RWPE2 (cell line): ENCODE results near the gene BTBD9.

Experiments
- ATAC-seq: fragments of 200-7000 bp; cut with Tn5 transposase; 3 replicates; pipeline ENCODE4 v1.9.1; 2021; ENCODE audit warnings: low read depth
- DNase-seq: peaks from one replicate; pipeline ENCODE4 v3.0.0-alpha.2; 2020; ENCODE audit warnings: low spot score
- H3K27ac ChIP-seq: fragments of 450-650 bp; 2 replicates; pipeline ENCODE4 v1.5.1; 2017; ENCODE audit warnings: mild to moderate bottlenecking; ENCODE audit not compliant: poor library complexity, severe bottlenecking
- H3K27me3 ChIP-seq: fragments of 250-450 bp; sonication (Bioruptor Pico); 2 replicates; pipeline ENCODE4 v1.5.1; 2021; ENCODE audit warnings: mild to moderate bottlenecking, moderate library complexity; ENCODE audit not compliant: insufficient read depth, poor library complexity, severe bottlenecking
- H3K36me3 ChIP-seq: fragments of 250-450 bp; sonication (Bioruptor Pico); 2 replicates; pipeline ENCODE4 v1.5.1; 2020; ENCODE audit warnings: low read depth, mild to moderate bottlenecking, moderate library complexity
- H3K4me1 ChIP-seq: fragments of 250-450 bp; sonication (Bioruptor Pico); 2 replicates; pipeline ENCODE4 v1.5.1; 2021; ENCODE audit warnings: mild to moderate bottlenecking, moderate library complexity; ENCODE audit not compliant: insufficient read depth, poor library complexity, severe bottlenecking
- H3K4me3 ChIP-seq: fragments of 250-450 bp; sonication (Bioruptor Pico); 2 replicates; pipeline ENCODE4 v1.5.1; 2021; ENCODE audit warnings: mild to moderate bottlenecking, moderate library complexity; ENCODE audit not compliant: severe bottlenecking
- H3K9me3 ChIP-seq: fragments of 250-450 bp; sonication (Bioruptor Pico); 2 replicates; pipeline ENCODE4 v1.5.1; 2021; ENCODE audit warnings: mild to moderate bottlenecking, moderate library complexity; ENCODE audit not compliant: severe bottlenecking
- TF ChIP-seq, protein P1 (sequence below): fragments of 450-650 bp; IDR thresholded peaks from one replicate; pipeline ENCODE4 v1.5.1; 2017; ENCODE audit warnings: mild to moderate bottlenecking, moderate library complexity; ENCODE audit not compliant: poor library complexity, severe bottlenecking

Gene BTBD9

DNA sequence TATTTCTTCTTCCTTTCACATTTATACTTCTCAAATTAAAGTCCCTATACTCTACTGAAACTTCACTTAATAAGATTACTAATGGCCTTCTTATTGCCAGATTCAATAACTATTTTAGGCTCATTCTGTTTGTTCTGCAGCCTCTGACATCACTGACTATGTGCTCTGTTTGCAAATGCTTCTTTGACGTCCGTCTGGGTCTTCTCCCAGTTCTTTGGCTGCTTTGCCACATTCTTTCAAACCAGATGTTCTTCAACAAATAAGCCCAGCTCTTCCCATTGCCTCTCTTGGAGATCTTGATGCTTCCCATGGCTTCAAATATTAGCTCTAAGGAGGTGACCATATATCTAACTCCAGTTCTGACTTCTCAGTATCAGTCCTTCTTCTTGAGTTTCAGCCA is 117.4 kb downstream of the BTBD9 start:
- TF ChIP-seq, protein P1, sequence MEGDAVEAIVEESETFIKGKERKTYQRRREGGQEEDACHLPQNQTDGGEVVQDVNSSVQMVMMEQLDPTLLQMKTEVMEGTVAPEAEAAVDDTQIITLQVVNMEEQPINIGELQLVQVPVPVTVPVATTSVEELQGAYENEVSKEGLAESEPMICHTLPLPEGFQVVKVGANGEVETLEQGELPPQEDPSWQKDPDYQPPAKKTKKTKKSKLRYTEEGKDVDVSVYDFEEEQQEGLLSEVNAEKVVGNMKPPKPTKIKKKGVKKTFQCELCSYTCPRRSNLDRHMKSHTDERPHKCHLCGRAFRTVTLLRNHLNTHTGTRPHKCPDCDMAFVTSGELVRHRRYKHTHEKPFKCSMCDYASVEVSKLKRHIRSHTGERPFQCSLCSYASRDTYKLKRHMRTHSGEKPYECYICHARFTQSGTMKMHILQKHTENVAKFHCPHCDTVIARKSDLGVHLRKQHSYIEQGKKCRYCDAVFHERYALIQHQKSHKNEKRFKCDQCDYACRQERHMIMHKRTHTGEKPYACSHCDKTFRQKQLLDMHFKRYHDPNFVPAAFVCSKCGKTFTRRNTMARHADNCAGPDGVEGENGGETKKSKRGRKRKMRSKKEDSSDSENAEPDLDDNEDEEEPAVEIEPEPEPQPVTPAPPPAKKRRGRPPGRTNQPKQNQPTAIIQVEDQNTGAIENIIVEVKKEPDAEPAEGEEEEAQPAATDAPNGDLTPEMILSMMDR = no peak
- H3K36me3 ChIP-seq = no peaks in the 10 kb centered on the region
- no peaks in the 10 kb centered on the region for H3K27me3 ChIP-seq
- no peak overlapping the region for H3K4me3 ChIP-seq
- no peak for DNase-seq
- H3K27ac ChIP-seq = no peak overlapping the region
- ATAC-seq = no peak
- H3K9me3 ChIP-seq = no peaks in the 10 kb centered on the region
- H3K4me1 ChIP-seq = no peaks in the 10 kb centered on the region

DNA sequence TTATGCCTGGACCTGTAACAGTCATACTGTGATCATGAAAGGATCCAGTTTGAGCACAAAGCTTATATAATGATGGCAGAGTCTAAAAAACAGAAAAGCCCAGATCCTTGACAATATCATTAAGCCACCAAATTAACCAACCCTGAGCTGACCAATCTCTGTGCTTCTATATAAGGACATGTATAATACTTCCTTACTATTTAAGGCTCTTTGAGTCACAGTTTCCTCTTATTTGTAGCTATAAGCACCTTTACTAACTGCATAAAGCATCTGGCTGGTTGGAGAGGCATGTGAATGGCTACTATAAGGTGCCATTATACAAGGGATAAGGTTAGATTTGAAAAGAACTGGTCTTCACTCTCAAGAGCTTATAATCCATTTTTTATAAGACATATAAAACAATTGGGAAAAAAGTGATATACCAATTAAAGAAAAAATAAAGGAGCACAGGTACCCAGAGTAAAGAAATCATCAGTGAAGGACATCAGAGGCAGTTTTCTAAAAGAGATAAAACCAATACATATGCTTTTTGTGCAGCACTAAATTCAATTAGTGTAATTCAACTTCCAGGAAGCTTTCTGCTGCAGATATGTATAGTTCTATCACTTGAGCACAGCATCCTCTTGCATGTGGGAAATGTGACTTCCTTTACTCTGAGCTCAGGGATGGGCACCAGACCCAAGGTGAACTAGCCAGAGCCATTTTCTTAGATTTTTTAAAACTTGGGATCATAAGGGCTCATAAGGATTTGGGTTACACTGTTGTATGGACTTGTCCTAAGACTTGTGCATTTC is 121.0 kb downstream of the BTBD9 start:
- no peaks in the 10 kb centered on the region for H3K4me1 ChIP-seq
- H3K9me3 ChIP-seq = no peaks in the 10 kb centered on the region
- no peaks in the 10 kb centered on the region for H3K36me3 ChIP-seq
- H3K4me3 ChIP-seq = no peak overlapping the region
- H3K27ac ChIP-seq = no peak overlapping the region
- TF ChIP-seq, protein P1 = no peak
- no peak for DNase-seq
- H3K27me3 ChIP-seq = no peaks in the 10 kb centered on the region
- ATAC-seq = no peak

DNA sequence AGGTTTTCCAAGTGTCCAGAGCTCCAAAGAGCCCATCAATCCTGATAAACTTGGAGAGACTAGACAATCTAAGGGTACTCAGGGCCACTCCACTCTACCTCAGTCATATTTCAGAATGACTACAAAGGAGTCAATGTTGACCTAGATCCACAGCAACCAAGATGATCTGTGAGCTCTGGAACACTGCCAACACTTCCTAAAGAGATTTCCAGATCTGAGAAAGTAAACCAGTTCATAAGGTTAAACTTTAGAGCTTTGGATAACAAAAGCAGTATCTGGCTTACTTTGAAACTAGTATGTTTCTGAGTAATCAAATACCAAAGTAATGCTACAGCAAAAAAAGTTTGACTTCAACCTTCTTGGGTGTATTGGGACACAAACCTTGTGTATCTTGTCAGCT is 122.7 kb downstream of the BTBD9 start:
- no peaks in the 10 kb centered on the region for H3K27me3 ChIP-seq
- H3K27ac ChIP-seq = no peak overlapping the region
- TF ChIP-seq, protein P1 = no peak
- H3K4me3 ChIP-seq = no peak overlapping the region
- no peaks in the 10 kb centered on the region for H3K9me3 ChIP-seq
- no peak for DNase-seq
- no peaks in the 10 kb centered on the region for H3K36me3 ChIP-seq
- no peaks in the 10 kb centered on the region for H3K4me1 ChIP-seq
- ATAC-seq = no peak

DNA sequence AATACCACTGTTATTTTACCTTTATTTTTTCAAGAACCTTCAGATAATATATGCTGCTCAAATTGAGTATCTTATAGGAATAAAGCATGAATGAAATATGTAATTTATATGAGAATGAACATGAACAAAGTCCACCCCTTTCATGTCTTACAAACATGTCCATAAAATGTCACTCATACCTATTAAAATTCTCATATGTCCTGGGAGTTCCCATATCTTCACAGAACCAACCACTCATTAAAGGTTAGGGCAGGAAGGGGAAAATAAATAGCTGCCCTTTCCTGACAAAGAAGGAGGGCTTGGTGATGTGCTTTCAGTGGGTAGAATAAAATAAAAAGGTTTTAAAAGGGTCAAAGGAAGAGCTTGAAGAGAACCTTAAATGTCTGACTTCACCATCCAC is 125.3 kb downstream of the BTBD9 start:
- no peak overlapping the region for H3K4me3 ChIP-seq
- no peaks in the 10 kb centered on the region for H3K9me3 ChIP-seq
- TF ChIP-seq, protein P1 = no peak
- peaks cover 6% of the 10 kb centered on the region for H3K4me1 ChIP-seq
- H3K36me3 ChIP-seq = no peaks in the 10 kb centered on the region
- no peak overlapping the region for H3K27ac ChIP-seq
- H3K27me3 ChIP-seq = no peaks in the 10 kb centered on the region
- ATAC-seq (no peak), DNase-seq (no peak)

DNA sequence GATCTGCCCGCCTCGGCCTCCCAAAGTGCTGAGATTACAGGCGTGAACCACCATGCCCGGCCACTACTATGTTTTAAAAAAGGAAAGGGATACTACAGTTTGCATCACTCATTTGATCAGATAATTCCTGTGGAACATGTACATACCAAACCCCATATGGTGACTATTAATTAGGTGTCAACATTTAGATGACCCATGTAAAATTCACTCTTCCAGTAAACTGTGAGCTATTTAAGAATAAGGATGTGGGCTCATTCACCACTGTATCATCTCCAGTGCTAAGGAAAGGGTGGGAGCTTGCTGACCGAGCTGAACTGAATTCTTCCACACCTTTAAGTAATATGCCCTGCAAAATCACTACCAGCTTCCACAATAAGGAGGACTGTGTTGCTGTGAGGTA is 127.5 kb downstream of the BTBD9 start:
- no peaks in the 10 kb centered on the region for H3K9me3 ChIP-seq
- TF ChIP-seq, protein P1 = no peak
- ATAC-seq = no peak
- H3K4me3 ChIP-seq = no peak overlapping the region
- no peaks in the 10 kb centered on the region for H3K27me3 ChIP-seq
- DNase-seq = no peak
- H3K36me3 ChIP-seq = no peaks in the 10 kb centered on the region
- H3K4me1 ChIP-seq = peaks cover 14% of the 10 kb centered on the region
- H3K27ac ChIP-seq = no peak overlapping the region
